Neural crest cell (in vitro differentiated cells): ENCODE results near the gene KCTD8. TPM values are rescaled to one million over a fixed set of nuclear protein-coding genes. Genes with fewer than 3 reads are reported as not detected.

Experiments
- DNase-seq: peaks from one replicate; pipeline ENCODE4 v3.0.0; 2021; ENCODE audit warnings: low read depth, mixed read lengths, low spot score
- H3K27ac Mint-ChIP-seq: one replicate; pipeline ENCODE4 v1.8.0; 2021; ENCODE audit warnings: mild to moderate bottlenecking, mixed read lengths; ENCODE audit not compliant: unreplicated experiment
- H3K27me3 Mint-ChIP-seq: 2 replicates; pipeline ENCODE4 v1.8.0; 2021; ENCODE audit warnings: low read depth, mild to moderate bottlenecking, mixed read lengths
- H3K36me3 Mint-ChIP-seq: 2 replicates; pipeline ENCODE4 v1.8.0; 2021; ENCODE audit warnings: low read depth, mild to moderate bottlenecking, mixed read lengths
- H3K4me1 Mint-ChIP-seq: 2 replicates; pipeline ENCODE4 v1.8.0; 2021; ENCODE audit warnings: mixed read lengths
- H3K4me3 Mint-ChIP-seq: one replicate; pipeline ENCODE4 v1.8.0; 2021; ENCODE audit warnings: mild to moderate bottlenecking, mixed read lengths
- H3K9me3 Mint-ChIP-seq: 2 replicates; pipeline ENCODE4 v1.8.0; 2021; ENCODE audit warnings: mixed read lengths
- CTCF ChIP-seq: fragments of 200-600 bp; sonication (generic); conservative IDR thresholded peaks from 2 replicates; pipeline ENCODE4 v1.5.0; 2021; ENCODE audit warnings: antibody characterized with exemption, mild to moderate bottlenecking
- total RNA-seq: library from RNA; stranded (reverse); gene quantifications from 2 replicates; pipeline ENCODE4 v1.2.1, GENCODE V29; 2021

KCTD8 gene
- total RNA-seq, 1 donor from 2014 or later, result not detected

- no peaks in the 10 kb centered on the region for H3K4me1 Mint-ChIP-seq
- H3K4me3 Mint-ChIP-seq, result no peak overlapping the region
- no peak overlapping the region for H3K27ac Mint-ChIP-seq
- H3K27me3 Mint-ChIP-seq, result no peaks in the 10 kb centered on the region
- DNase-seq, result no peak
- H3K9me3 Mint-ChIP-seq, result no peaks in the 10 kb centered on the region
- H3K36me3 Mint-ChIP-seq, result no peaks in the 10 kb centered on the region
- TF ChIP-seq CTCF, result no peak
These were observed 127.8 kb downstream of the KCTD8 start for GRCh38 chr4:44320833-44321232.

GRCh38 chr4:44319129-44319528 lies 129.5 kb downstream of the KCTD8 start:
- H3K27ac Mint-ChIP-seq, result no peak overlapping the region
- H3K4me1 Mint-ChIP-seq, result no peaks in the 10 kb centered on the region
- no peak for TF ChIP-seq CTCF
- no peaks in the 10 kb centered on the region for H3K9me3 Mint-ChIP-seq
- no peaks in the 10 kb centered on the region for H3K27me3 Mint-ChIP-seq
- no peak for DNase-seq
- H3K4me3 Mint-ChIP-seq, result no peak overlapping the region
- no peaks in the 10 kb centered on the region for H3K36me3 Mint-ChIP-seq

GRCh38 chr4:44313702-44314101 lies 134.9 kb downstream of the KCTD8 start:
- Mint-ChIP-seq H3K36me3 (no peaks in the 10 kb centered on the region), H3K4me1 (no peaks in the 10 kb centered on the region), H3K27me3 (peaks cover 4% of the 10 kb centered on the region), H3K9me3 (no peaks in the 10 kb centered on the region), H3K27ac (no peak overlapping the region), H3K4me3 (no peak overlapping the region)
- TF ChIP-seq CTCF, result no peak
- DNase-seq, result no peak

- Mint-ChIP-seq H3K27ac (no peak overlapping the region), H3K36me3 (no peaks in the 10 kb centered on the region), H3K4me1 (no peaks in the 10 kb centered on the region), H3K4me3 (no peak overlapping the region), H3K9me3 (peaks cover 3% of the 10 kb centered on the region), H3K27me3 (no peaks in the 10 kb centered on the region)
- no peak for TF ChIP-seq CTCF
- no peak for DNase-seq
These were observed 161.1 kb downstream of the KCTD8 start for GRCh38 chr4:44287505-44287904.

GRCh38 chr4:44279469-44279868 lies 169.1 kb downstream of the KCTD8 start:
- no peak overlapping the region for H3K27ac Mint-ChIP-seq
- no peaks in the 10 kb centered on the region for H3K9me3 Mint-ChIP-seq
- TF ChIP-seq CTCF, result no peak
- H3K36me3 Mint-ChIP-seq, result no peaks in the 10 kb centered on the region
- no peaks in the 10 kb centered on the region for H3K4me1 Mint-ChIP-seq
- no peak for DNase-seq
- H3K4me3 Mint-ChIP-seq, result no peak overlapping the region
- no peaks in the 10 kb centered on the region for H3K27me3 Mint-ChIP-seq

- DNase-seq, result no peak
- no peak overlapping the region for H3K27ac Mint-ChIP-seq
- no peaks in the 10 kb centered on the region for H3K36me3 Mint-ChIP-seq
- H3K4me1 Mint-ChIP-seq, result no peaks in the 10 kb centered on the region
- no peaks in the 10 kb centered on the region for H3K9me3 Mint-ChIP-seq
- no peak overlapping the region for H3K4me3 Mint-ChIP-seq
- TF ChIP-seq CTCF, result no peak
- no peaks in the 10 kb centered on the region for H3K27me3 Mint-ChIP-seq
These were observed 169.5 kb downstream of the KCTD8 start for GRCh38 chr4:44279066-44279465.
